Caco-2 (cell line): ENCODE results near the gene PEDS1. TPM values are rescaled to one million over a fixed set of nuclear protein-coding genes. Genes with fewer than 3 reads are reported as not detected.
A peak's percentile ranks its signal among the peaks of the same experiment; 100 is the strongest.

ENCODE experiments used
- BruUV-seq: library from RNA; stranded (reverse); fragments of 400-500 nt; replicated peaks from 2 replicates; lab custom pipeline; 2021; lab: Mats Ljungman, UMichigan
- CTCF ChIA-PET: fragments of 300-600 bp; sonication (Branson Sonifier 250); formaldehyde crosslinking; loops from one replicate; lab custom pipeline; 2022; ENCODE audit warnings: antibody characterized with exemption; lab: Charles Lee
- POLR2A ChIA-PET: fragments of 300-600 bp; sonication (Branson Sonifier 250); formaldehyde crosslinking; loops from one replicate; lab custom pipeline; 2022; ENCODE audit warnings: antibody characterized with exemption; lab: Charles Lee
- DNase-seq, 2 experiments: peaks; one replicate each; pipeline versions ENCODE4 v3.0.0 to v3.0.0-alpha.2; 2020 to 2022
- H3K27me3 ChIP-seq: replicated peaks from 2 replicates; pipeline ENCODE4 v1.6.0; 2011; ENCODE audit warnings: low read length; ENCODE audit not compliant: control insufficient read depth, insufficient read depth
- H3K36me3 ChIP-seq: 2 replicates; pipeline ENCODE4 v1.5.1; 2011; ENCODE audit warnings: low read length; ENCODE audit not compliant: control insufficient read depth, insufficient read depth
- H3K4me1 ChIP-seq: fragments of 250-450 bp; sonication (Bioruptor Pico); 2 replicates; pipeline ENCODE4 v1.5.1; 2020; ENCODE audit warnings: mild to moderate bottlenecking
- H3K4me3 ChIP-seq: 2 replicates; pipeline ENCODE4 v1.5.1; 2011; ENCODE audit warnings: low read depth, mild to moderate bottlenecking, control low read depth, low read length
- H3K9me3 ChIP-seq: fragments of 250-450 bp; sonication (Bioruptor Pico); 2 replicates; pipeline ENCODE4 v1.5.1; 2020; ENCODE audit warnings: mild to moderate bottlenecking, moderate library complexity
- H3K27ac Mint-ChIP-seq: one replicate; pipeline ENCODE4 v1.8.0; 2022; ENCODE audit warnings: mixed read lengths; ENCODE audit not compliant: unreplicated experiment
- H3K27me3 Mint-ChIP-seq: one replicate; pipeline ENCODE4 v1.8.0; 2022; ENCODE audit warnings: mixed read lengths; ENCODE audit not compliant: insufficient read depth, unreplicated experiment
- H3K36me3 Mint-ChIP-seq: one replicate; pipeline ENCODE4 v1.8.0; 2022; ENCODE audit warnings: mild to moderate bottlenecking, mixed read lengths; ENCODE audit not compliant: insufficient read depth, unreplicated experiment
- H3K4me1 Mint-ChIP-seq: one replicate; pipeline ENCODE4 v1.8.0; 2022; ENCODE audit warnings: low read depth, mixed read lengths; ENCODE audit not compliant: unreplicated experiment
- H3K4me3 Mint-ChIP-seq: one replicate; pipeline ENCODE4 v1.8.0; 2022; ENCODE audit warnings: mild to moderate bottlenecking, moderate library complexity, mixed read lengths; ENCODE audit not compliant: unreplicated experiment
- H3K9me3 Mint-ChIP-seq: one replicate; pipeline ENCODE4 v1.8.0; 2022; ENCODE audit warnings: mixed read lengths; ENCODE audit not compliant: unreplicated experiment
- CTCF ChIP-seq, 2 experiments: fragments of 200-600 bp in 1 of 2; IDR thresholded peaks; 1 replicate in 1 of 2; 2 replicates in 1 of 2; pipeline versions ENCODE4 v1.5.1 to v1.8.0; 2011 to 2022; ENCODE audit warnings: antibody characterized with exemption in 1 of 2, control low read depth in 1 of 2, inconsistent platforms in 1 of 2, low read depth in 1 of 2, low read length in 1 of 2, mild to moderate bottlenecking in 1 of 2, moderate library complexity in 1 of 2; ENCODE audit not compliant: insufficient read depth in 1 of 2, severe bottlenecking in 1 of 2, unreplicated experiment in 1 of 2
- intact Hi-C: fragments of 100-400 bp; cut with micrococcal nuclease; formaldehyde crosslinking; loops from one replicate; pipeline ENCODE4 v1.10.0; 2022; ENCODE audit not compliant: unreplicated experiment
- total RNA-seq: library from RNA; stranded (reverse); gene quantifications from 2 replicates; pipeline ENCODE4 v1.2.3, GENCODE V29; 2022

PEDS1 gene
- total RNA-seq, 1 experiment from 2014 or later, result 78.3 TPM

- Mint-ChIP-seq H3K4me1 (peaks cover 7% of the 10 kb centered on the region), H3K4me3 (no peak overlapping the region), H3K36me3 (peaks cover 92% of the 10 kb centered on the region), H3K27ac (peak overlapping the region; percentile 6), H3K9me3 (no peaks in the 10 kb centered on the region), H3K27me3 (no peaks in the 10 kb centered on the region)
- intact Hi-C loops, result no loop called here
- no peak overlapping the region for H3K4me3 ChIP-seq
- peaks cover 9% of the 10 kb centered on the region; the same call in 1 of the 2 replicates for H3K4me1 ChIP-seq
- ChIA-PET POLR2A (no interaction called here), CTCF (interaction anchor here (1.0 kb wide), 1 partner anchor 14 kb away, joined by 4 read pairs; no protein-coding TSS in a partner anchor)
- no peak for TF ChIP-seq CTCF (IDR thresholded peaks at IDR 0.05; ENCODE audit: insufficient read depth in 1 of 2, low read depth in 1 of 2, low read length in 1 of 2, severe bottlenecking in 1 of 2, unreplicated experiment in 1 of 2)
- BruUV-seq, result no TSS peak
- H3K27me3 ChIP-seq, result no peaks in the 10 kb centered on the region
- peaks cover 9% of the 10 kb centered on the region for H3K36me3 ChIP-seq
- no peaks in the 10 kb centered on the region for H3K9me3 ChIP-seq
- DNase-seq, result peak; percentile 64 to 83
Measured at GRCh38 chr20:50129662-50130355, 23.7 kb downstream of the PEDS1 start.

- no peak overlapping the region for H3K4me3 ChIP-seq
- H3K9me3 ChIP-seq, result no peaks in the 10 kb centered on the region
- no peak for TF ChIP-seq CTCF (IDR thresholded peaks at IDR 0.05; ENCODE audit: insufficient read depth in 1 of 2, low read depth in 1 of 2, low read length in 1 of 2, severe bottlenecking in 1 of 2, unreplicated experiment in 1 of 2)
- Mint-ChIP-seq H3K9me3 (peaks cover 5% of the 10 kb centered on the region), H3K4me1 (peaks cover 10% of the 10 kb centered on the region), H3K27ac (no peak overlapping the region), H3K27me3 (no peaks in the 10 kb centered on the region), H3K4me3 (no peak overlapping the region), H3K36me3 (peaks cover 92% of the 10 kb centered on the region)
- ChIA-PET POLR2A (no interaction called here), CTCF (no interaction called here)
- no peaks in the 10 kb centered on the region for H3K4me1 ChIP-seq
- no peak for DNase-seq
- no peaks in the 10 kb centered on the region for H3K27me3 ChIP-seq
- intact Hi-C loops, result no loop called here
- BruUV-seq, result no TSS peak
- peaks cover 13% of the 10 kb centered on the region for H3K36me3 ChIP-seq
Measured at GRCh38 chr20:50128520-50128905, 25.0 kb downstream of the PEDS1 start.

- ChIA-PET CTCF (no interaction called here), POLR2A (no interaction called here)
- Mint-ChIP-seq H3K27ac (no peak overlapping the region), H3K4me3 (no peak overlapping the region), H3K36me3 (peaks cover 96% of the 10 kb centered on the region), H3K27me3 (no peaks in the 10 kb centered on the region), H3K4me1 (peaks cover 13% of the 10 kb centered on the region), H3K9me3 (peaks cover 10% of the 10 kb centered on the region)
- BruUV-seq, result no TSS peak
- Histone ChIP-seq H3K4me3 (no peak overlapping the region), H3K27me3 (no peaks in the 10 kb centered on the region), H3K9me3 (no peaks in the 10 kb centered on the region), H3K36me3 (peaks cover 15% of the 10 kb centered on the region), H3K4me1 (no peaks in the 10 kb centered on the region)
- no peak for DNase-seq
- intact Hi-C loops, result no loop called here
- no peak for TF ChIP-seq CTCF (IDR thresholded peaks at IDR 0.05; ENCODE audit: insufficient read depth in 1 of 2, low read depth in 1 of 2, low read length in 1 of 2, severe bottlenecking in 1 of 2, unreplicated experiment in 1 of 2)
Measured at GRCh38 chr20:50127587-50128519, 25.7 kb downstream of the PEDS1 start.
